CD4-positive, alpha-beta T cell treated with Interleukin-6 at 100 ng/mL for 8 hours (primary cell): Measurements from ENCODE around the gene AFAP1.
"Not testable (repeated sequence)": the region's sequence is repeated elsewhere in the genome, so short reads cannot be mapped to it uniquely, and the experiment has no call there.

Source experiments
- DNase-seq: peaks from one replicate; pipeline ENCODE4 v3.0.0-alpha.2; 2020; ENCODE audit warnings: mixed read lengths, low spot score

Gene AFAP1

DNA sequence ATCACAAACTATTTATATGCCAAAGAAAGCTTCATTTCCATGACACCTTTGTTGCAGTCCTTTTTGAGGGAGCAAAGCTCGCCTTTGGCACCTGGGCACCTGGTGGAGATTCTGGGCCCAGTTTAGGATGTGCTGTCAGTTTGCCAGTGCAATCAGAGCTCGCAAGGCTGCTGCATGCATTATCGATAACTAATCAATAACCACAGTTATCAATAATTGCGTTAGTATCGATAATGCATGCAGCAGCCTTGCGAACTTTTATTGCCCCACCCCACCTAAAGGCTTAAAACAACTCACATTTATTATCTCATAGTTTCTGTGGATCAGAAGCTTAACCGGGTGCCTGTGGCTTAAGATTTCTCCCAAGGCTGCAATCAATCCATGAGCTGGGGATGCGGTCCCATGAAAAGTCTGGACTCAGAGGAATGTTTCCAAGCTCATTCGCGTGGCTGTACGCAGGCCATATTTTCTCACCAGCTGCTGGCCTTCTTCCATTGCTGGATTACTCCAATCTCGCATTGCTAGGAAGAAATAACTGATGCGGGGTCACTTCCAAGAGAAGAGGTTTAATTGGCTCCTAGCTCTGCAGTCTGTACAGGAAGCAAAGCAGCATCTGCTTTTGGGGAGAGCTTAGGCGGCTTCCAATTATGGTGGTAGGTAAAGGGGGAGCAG lies 6.2 kb upstream of the AFAP1 start:
- no peak for DNase-seq

DNA sequence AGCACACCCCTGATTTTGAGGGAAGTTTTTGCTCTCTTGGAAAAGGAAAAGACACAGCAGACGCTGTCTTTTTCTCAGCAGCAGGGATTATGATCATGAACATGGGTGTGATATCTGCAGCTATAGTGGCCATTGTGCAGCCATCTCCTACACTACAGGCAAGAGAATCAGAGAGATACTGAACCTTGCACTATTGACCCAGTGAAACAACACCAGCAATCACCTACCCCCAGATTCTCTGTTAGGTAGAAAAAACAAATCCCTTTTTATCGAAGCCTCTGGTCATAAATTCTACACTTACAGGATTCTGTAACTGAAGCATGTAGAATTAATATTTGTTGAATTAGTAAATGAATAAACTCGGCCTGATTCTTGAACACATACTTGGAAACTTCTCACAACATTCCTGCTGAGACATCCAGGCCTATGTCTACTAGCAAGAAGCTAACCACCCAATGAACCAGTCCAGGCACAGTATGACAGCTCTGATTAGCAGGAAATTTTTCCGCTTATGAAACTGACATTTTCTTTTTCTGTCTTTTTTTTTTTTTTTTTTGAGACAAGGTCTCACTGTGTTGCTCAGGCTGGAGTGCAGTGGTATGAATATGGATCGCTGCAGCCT lies 5.0 kb upstream of the AFAP1 start:
- no peak for DNase-seq

DNA sequence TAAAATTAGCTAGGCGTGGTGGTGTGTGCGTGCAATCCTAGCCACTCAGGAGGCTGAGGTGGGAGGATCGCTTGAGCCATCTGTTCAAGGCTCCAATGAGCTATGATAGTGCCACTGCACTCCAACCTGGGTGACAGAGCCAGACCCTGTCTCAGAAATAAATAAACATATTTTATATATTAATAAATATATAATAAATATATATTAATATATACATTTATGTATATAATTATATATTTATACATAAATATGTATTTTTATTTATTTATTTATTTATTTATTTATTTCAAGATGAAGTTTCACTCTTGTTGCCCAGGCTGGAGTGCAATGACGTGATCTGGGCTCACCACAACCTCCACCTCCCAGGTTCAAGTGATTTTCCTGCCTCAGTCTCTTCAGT lies 4.0 kb upstream of the AFAP1 start:
- DNase-seq: not testable (repeated sequence)

DNA sequence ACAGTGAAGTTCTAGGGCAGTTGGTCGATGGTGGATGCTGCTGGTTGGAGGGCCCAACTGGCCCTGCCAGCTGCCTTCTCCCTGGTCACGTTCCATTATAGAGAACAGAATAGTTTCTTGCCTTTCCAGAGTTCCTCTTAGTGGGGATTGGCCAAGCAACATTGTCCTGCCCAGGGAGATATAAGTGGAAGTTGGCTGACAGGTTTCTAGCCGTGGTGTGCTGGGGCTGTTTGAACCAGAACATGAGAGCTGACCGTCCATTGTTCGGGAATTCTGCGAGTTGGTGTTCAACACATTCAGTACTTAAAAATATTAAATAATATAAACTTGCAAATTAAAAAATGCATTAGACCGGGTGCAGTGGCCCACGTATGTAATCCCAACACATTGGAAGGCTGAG lies 3.5 kb upstream of the AFAP1 start:
- no peak for DNase-seq

DNA sequence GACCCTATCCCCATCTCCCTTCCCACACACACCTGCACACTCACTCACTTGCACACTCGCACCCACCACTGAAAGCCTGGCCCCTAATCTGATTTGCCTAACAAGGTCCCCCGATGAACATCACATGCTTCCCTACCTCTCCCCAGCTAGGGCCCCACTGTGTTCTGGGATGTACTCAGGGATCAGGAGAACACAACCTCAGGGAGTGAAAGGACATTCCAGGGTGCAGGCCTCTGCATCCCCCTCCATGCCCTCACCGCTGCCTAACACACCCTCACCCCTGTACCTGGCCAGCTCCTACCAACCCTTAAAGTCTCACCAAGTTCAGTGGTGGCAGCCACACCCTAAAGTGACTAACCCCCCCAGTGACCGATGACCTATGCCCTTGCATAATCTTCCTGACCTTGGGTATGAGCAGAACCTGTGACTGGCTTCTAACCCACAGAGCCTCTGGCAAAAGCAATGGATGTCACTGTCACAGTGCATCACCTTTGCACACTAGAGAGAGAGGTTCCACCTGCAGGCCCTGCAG lies 2.4 kb upstream of the AFAP1 start:
- DNase-seq: no peak

DNA sequence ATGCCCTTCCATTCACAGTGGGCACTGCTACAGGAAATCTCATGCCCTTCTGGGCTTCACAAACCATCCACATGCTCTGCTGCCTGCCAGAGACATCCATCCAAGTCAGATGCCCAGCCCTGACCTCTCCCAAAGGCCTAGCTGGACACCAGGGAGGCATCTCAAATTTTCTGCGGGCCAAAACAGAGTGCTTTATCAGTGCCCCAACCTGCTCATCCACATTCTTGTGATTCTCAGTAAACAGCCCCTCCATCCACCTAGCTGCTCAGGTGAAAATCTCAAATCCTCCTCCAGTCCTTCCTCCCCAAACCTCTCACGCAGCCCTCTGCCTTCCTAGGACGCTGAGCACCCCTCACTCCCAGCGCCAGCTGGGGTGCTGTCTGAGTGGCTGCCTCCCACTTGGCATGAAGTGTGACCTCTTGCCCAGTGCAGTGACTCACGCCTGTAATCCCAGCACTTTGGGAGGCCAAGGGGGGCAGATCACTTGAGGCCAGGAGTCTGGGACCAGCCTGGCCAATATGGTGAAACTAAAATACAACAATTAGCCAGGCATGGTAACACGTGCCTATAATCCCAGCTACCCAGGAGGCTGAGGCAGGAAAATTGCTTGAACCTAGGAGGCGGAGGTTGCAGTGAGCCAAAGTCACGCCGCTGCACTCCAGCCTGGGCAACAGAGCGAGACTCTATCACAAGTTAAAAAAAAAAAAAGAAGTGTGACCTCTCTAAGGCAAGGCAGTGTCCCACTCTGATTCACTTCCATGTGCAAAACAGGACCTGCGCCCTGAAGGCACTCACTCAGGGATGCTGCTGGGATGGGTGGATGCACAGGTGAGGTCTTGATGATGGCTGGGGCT lies 1.7 kb upstream of the AFAP1 start:
- no peak for DNase-seq

DNA sequence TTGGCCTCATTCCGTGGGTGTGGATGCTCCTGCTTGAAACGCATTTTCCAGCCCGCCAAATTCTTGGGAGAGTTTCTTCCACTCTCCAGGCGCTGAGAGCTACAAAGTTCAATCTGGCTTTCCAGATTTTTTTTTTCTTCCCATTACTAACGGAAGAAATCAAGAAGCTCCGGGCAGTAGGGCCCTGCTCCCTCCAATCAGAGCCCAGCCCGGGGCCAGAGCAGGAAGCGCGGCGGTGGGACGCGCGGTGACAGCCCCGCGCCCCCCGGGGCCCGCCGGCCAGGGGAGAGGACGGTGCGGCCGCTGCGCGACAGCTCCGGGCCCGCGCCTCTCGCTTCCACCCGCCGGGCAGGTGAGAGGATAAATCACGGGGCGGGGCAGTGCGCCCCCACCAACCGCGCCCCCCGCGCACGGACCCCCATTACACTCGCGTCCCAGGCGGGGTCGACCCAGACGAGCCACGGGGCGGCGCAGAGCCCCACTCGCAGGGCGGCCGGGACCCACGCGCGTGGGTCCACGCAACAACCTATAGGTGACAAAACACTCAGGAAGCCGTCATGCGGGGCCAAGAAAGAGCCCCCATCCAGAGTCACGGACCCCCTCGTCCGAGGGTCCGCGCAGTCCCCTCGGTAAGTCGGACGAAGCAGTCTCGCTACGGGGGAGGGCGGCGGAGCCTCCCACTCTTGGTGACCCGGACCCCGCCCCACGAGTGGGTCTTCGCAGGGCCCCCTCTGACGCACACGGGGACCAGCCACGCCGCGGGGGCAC lies 868 bp downstream of the AFAP1 start:
- no peak for DNase-seq

DNA sequence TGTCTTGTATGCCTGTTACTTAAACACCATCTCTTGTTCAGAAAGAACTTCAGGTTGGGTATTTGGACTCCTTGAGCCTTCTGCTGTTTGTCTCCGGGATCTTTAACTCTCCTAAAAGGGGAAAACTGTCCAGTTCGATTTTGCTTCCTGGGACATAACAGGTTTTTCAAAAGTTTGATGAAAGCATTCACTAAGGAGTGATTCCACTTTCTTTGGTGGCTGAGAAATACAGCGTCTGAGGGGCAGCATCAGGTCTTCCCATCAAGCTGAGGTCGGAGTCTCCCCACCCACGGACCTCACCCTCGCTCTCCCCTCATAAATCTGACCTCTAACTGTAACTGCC lies 1.4 kb downstream of the AFAP1 start:
- no peak for DNase-seq

DNA sequence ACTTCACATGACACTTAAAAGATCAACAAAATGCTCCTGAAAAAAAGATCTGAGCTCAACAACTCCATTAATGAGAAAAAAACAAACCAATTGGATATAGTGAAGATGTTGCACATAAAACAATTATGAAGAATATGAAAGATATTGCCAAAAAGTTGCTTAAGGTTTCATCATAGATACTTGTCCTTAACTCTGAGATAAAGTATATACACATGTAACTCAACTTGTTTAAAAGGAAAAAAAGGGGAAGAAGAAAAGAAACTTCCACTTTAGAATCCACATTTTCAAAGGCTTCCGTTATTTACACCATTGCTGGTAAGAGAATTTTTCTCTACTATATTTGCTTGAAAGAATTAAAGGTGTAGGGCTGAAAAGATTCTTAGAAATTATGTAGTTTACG lies 2.7 kb downstream of the AFAP1 start:
- DNase-seq: no peak

DNA sequence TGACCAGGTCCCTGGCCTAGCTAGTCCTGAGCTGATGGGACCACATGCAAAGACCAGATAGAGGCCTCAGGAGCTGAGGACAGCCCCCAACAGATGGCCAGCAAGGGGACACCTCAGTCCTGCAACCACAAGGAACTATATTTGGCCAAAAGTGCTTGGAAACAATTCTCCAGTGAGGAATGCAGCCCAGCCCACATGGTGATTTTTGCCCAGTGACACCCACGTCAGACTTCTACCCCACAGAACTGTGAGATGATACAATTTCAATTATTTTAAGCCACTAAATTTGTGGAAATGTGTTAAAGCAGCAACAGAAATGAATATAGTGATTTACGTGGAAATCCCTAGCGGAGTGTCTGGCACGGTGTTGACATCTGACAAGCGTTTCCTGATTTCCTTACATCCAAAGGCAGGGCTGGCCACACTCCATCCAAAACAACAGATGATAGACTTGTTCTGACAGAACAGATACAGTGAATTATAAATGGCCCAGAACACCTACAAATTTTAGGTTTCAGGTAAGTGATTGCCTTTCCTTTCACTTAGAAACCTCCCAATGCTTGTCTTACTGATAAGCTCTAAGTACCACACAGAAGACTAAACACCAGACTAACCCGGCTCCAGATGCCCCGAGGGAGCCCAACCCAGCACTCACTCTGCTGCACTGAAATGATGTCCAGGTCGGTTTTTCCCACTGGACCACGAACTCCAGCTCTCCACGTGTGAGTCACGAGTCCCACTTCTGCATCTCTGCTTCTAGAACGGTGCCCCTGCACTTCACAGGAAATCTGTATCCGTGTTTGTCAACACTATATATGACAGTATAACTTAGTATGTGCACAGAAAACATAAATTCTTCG lies 5.8 kb downstream of the AFAP1 start:
- DNase-seq: no peak

DNA sequence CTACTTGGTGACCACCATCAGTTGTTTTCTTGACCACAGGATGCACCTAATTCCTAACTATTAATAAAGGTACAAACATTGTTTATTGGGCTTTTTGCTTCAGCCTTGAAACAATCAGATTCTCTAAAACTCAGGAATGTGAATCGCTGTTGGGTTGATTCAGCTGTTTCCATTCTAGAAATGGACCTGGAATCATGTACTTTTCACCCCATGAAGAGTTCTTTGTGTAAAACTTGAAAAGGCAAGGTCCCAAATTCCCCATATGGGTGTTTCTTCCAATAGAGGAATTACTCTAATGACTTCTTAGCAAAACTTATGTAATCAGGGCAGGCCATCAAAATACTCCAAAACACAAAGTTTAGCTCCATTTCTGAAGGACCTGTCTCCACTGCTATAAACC lies 7.4 kb downstream of the AFAP1 start:
- no peak for DNase-seq

DNA sequence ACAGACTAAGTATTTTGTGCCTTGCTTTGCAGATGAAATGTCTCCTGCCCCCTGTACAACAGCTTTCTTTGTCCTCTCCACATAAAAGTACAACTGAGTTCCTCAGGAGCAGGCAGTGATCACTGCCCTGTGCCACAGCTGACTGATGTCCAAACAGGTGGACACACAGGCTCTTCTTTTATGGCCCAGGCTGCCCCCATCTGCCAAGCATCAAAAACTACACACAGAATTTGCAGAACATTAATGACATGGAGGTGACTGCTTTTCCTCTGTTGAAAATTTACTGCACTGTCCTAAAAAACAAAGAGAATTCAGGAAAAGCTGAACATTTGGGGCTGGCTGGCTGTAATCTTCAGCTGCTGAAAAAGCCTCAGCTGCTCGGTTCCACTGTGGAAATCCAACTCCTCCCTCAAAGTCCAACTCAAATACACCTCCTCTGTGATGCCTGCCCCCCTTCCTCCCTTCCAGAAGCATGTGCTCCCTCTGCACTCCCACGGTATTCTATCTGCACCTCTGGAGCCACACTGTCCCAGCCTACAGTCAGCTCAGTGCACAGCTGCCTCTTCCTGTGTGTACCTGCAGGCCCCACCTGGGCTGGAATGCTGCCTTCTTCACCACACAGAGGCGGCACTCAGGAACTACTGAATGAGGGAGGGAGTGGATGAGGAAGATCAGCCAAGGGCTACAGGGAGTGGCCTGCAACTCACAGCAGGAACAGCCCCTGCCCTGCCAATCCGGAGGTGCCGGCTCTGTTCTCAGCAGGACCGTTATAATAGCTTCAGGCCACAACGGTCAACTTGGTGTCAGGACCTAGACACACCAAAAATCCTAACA lies 10.3 kb downstream of the AFAP1 start:
- DNase-seq: no peak

DNA sequence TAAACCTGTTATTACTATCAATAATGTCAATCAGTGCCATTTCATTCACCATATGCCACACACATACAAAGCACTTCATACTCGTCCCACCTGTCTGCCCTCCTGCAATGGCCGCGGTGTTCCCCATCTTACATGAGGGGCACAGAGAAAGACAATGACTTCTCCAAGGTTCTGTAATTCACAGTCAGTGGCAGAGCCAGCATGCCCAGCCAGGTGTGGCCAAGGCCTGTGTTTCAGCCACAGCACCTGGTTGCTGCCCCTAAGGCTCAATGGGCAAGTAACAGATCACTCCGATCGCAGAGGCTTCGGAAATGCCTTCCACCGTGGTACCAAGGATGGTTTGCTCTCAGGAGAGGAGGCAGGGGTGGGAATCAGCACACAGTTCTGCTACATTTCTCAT lies 10.9 kb downstream of the AFAP1 start:
- DNase-seq: no peak

DNA sequence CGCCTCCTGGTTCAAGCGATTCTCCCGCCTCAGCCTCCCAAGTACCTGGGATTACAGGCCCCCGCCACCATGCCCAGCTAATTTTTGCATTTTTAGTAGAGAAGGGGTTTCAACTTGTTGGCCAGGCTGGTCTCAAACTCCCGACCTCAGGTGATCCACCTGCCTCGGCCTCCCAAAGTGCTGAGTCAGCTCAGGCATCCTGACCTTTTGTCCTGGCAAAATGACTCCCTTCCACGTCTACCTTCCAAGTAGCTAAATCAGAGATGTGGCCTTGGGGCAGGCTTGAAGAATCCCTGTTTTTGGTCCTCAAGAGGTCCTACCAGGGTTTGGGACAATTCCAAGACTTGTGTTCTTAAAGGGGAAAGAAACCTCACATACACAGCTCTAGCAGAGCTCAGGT lies 12.8 kb downstream of the AFAP1 start:
- no peak for DNase-seq

DNA sequence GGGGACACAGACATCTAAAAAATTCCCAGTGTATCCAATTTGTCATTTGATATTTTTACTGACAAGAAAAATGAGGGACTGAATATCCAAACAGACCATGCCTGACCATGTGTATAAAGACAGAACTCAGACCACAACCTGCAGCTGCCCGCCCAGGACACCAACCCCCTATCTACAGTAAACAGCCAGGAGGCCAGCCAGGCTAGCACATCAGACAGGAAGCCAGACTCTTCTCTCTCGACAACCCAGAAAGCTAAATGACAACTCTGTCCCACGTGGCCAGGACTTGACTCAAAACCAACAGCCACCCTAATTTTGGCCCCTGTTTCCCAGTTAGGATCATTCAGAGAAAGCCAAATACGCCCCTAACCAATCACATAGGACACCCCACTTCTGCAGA lies 15.1 kb downstream of the AFAP1 start:
- DNase-seq: no peak

DNA sequence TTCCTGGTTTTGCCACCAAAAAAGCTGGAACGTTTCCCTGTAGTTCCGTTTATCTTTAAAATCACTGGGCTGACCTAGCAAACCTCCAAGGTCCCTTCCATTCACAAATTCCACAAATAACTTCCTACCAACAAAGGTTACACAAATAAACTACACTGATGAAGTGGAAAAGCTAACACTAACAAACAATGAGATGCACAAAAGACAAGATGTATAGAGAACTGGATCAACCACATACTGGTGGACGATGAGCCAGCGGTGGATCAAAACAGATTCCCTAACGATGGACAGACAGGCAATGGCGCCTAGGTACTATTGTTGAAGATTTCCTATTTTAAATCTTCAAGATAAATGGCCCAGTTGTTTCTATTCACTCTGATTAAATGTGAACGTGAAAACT lies 15.5 kb downstream of the AFAP1 start:
- no peak for DNase-seq

DNA sequence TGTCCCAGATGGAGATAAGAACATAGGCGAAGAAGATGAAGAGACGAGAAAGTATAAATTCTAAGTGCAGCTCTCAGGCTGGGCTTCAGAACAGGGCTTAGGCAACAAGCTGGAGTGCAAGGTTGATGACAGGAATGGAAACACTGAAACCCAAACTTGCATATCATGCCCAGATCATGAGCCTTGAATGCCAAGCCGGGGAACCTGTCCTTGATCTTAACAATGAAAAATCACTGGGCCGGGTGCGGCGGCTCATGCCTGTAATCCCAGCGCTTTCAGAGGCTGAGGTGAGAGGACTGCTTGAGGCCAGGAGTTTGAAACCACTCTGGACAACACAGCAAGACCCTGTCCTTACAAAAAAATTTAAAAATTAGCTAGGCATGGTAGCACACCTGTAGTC lies 17.2 kb downstream of the AFAP1 start:
- DNase-seq: no peak

DNA sequence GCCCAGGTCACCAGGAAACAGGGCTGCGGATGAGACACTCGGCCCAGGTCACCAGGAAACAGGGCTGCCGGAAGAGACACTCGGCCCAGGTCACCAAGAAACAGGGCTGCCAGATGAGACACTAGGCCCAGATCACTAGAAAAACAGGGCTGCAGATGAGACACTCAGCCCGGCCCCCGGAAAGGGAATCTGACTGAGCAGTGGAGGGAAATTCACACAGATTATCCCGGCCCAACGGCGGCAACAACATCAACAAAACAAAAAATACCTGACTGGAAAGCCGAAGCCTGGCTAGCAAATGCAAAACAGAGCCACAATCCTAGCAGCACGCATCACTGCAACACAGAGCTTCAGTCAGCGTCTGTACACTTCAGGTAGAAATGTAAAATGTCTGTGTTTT lies 20.7 kb downstream of the AFAP1 start:
- DNase-seq: no peak

DNA sequence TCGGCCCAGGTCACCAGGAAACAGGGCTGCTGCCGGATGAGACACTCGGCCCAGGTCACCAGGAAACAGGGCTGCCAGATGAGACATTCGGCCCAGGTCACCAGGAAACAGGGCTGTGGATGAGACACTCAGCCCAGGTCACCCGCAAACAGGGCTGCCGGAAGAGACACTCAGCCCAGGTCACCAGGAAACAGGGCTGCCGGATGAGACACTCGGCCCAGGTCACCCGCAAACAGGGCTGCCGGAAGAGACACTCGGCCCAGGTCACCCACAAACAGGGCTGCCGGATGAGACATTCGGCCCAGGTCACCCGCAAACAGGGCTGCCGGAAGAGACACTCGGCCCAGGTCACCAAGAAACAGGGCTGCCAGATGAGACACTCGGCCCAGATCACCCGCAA lies 21.5 kb downstream of the AFAP1 start:
- DNase-seq: not testable (repeated sequence)

DNA sequence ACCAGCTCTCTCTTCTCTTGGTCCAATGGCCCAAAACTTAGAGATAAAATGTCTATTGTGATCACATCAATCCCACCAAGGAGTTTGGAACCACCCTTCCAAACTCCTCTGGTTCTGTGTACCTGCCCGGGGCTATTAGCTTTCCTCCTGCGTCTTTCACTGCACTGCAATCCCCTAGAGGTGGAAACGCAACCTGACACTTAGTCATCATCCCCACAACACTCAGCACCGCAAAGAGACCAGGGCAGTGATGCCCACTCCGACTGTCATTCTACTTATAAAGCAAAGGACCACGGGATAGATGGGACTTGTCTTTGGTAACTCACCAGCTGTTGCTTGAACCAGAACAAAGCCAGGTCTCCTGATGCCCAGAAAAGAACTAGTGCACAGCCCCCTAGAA lies 22.0 kb downstream of the AFAP1 start:
- no peak for DNase-seq

DNA sequence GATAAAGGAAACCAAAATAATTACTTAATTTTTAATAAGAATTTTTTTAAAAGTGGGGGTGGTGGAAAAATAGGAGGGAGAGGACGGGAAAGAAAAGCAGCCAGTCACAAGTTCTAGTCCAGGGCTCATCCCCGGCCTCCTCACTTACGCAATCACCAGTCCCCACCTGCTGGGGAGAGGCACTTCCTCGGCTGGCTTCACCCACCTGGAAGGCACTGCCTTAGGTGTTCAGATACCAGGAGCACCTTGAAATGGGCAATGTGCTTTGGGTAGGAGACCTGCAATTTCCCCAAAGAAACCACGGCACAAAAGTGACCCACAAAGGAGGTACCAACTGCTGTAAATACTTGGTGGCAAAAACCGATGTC lies 23.8 kb downstream of the AFAP1 start:
- DNase-seq: no peak
